NK-92 treated with Interleukin-12 subunit alpha and Interleukin-12 subunit beta, amount 100 ng/mL, for 24 hours (cell line): ENCODE results near the gene MLN.

Experiments
- DNase-seq: peaks from one replicate; lab custom pipeline; 2025; lab: John Stamatoyannopoulos, UW

MLN gene, protein sequence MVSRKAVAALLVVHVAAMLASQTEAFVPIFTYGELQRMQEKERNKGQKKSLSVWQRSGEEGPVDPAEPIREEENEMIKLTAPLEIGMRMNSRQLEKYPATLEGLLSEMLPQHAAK

DNA sequence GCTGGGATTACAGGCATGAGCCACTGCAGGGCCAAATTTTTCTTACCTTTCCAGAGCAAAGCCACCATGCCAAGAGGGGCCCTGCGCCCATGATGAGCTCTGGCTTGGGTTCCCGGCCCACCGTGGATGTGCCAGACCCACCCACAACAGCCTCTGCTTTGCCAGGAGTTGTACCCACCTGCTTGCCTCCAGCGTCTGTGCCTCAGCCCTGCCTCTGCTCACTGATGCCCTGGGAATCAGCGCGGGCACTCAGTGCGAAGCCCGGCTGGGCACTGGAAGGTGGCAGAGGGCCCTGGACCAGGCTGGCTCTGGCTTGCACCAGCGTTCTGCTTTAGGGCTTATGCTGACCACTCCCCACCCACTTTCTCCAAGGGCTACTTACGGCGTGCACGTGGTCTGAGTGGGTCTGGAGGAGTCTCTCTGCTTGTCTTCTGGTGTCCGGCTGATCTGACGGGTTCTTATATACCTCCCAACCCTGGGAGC lies at the start of gene MLN:
Gene MLN, minus strand, starts transcription at position 433 of the 483 bp plus-strand sequence. CDS start 2,840 bp downstream, outside the sequence.
- DNase-seq, result no peak

DNA sequence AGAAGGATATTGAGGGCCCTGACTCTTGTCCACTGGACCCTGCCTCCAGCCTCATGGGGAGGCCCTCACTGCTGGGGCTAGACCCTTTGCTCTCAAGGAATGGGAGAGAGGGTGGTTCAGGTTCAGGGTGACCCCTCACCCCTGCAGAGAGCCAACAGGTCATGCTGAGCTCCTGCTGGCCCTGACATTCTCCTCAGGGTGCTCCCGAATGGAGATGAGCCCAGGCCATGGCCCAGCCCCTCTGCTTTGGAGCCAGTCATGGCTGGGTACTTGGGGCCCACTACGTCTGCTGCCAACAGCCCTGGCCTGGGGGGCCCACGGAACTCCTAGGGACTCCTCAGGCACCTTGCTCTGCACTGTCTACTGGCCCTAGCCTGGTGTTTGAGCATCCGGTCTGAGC lies 49.2 kb upstream of the MLN start:
- DNase-seq, result no peak

DNA sequence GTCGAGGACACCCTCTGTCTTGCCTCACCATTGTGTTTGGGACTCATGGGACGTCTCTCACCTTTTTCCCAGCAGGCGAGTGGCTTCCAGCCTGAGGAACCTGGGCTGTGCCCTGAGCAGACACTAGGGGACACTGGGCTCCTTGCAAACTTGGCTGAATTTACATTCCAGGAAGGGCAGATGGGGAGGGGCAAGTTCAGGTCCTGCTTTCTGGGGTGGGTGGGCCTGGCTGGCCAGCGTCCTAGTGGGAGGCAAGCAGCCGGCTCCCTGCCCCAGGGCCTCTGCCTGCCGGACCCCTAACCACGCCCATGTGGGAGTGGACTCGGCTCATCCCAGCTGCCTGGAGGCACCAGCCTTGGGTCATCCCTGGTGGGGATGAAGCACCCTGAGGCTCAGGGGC lies 48.2 kb upstream of the MLN start:
- no peak for DNase-seq

DNA sequence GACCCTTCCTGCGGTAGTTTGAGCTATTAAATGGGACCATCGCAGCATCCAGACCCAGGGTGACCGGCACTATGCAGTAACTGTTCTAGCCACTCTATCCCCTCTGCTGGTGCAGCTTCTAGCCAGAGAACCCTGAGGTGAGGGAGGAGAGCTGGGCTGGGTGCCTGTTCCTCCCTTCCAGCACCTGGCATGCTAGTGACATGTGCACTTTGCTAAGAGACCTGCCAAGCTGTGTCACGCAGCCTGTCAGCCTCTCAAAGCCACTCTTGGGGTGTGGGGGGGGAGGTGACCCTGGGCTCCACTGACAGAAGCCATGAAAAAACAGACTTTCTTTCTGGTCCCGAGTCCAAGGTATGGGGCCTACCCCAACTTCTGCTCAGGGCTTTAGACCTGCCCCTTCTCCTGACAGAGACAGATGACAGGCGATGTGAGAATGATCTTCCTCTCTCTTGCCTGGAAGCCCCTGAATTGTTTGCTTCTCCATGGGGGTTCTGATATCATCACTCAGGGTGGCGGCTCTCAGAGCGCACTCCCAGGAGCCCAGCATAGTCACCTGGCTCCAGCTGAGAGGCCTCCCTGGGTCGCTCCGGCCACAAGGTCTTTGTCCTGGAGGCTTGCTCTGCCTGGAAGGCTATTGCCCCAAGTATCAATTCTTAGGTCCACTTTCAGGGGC lies 47.2 kb upstream of the MLN start:
- DNase-seq, result no peak

DNA sequence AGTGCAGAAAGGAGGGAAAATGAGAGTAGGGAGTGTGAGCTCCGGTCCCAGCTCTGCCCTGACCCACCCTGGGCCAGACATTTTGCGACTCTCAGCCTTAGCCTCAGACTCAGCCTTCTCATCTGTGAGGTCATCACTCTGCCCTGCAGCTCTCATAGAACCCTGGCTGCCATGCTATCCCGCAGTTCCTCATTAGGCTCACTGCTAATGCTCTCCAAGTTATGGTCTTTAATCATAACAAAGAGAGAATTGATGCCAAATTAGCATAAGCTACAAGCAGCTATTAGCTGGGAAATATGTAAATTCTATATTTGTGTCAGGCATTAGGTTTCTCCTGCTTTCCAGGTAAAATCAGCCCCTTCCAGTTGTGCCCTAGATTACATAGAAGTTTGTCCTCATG lies 46.5 kb upstream of the MLN start:
- DNase-seq, result no peak

DNA sequence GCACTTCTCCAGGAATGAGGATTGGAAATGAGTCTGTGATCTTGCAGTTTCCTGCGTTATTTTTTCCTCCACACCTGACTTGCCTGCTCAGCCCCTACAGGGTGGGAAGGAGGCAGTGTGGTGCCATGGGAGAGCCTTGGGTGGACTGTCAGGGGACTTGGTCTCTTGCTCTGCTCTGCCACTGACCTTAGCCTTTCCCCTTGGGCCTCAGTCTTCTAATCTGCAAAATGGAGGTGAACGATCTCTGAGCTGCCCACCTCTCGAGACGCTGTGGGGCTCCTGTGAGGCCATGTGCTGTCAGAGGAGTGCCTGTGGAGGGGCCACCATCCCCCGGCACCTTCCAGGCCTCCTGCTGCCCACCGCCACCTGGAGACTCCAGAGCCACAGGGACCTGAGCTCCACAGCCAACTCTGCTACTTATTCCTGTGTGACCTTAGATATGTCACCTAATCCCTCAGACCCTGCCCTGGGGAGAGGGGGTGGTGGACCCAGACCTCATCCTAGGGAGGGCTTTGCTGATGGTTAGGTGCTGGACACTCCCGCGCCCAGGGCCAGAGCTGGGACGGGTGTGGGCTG lies 45.8 kb upstream of the MLN start:
- DNase-seq, result no peak

DNA sequence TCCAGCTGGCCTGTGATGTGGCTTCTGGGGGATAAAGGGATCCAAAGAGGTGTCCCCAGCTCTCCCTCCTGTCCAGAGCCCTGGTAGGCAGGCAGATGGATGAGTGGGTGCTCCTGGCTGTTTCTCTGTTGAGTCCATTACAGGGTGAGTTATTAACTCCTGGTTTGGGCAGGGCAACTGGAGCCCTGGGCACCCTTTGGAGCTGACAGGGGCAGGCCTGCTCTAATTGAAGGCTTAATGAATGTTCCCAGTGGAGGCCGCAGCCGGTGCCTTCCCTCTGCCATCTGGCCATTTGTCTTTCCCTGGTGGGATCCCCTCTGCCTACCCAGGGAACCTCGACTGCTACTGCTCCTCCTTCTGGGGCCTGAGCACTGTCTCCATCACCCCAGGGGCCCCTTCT lies 44.7 kb upstream of the MLN start:
- DNase-seq, result no peak

DNA sequence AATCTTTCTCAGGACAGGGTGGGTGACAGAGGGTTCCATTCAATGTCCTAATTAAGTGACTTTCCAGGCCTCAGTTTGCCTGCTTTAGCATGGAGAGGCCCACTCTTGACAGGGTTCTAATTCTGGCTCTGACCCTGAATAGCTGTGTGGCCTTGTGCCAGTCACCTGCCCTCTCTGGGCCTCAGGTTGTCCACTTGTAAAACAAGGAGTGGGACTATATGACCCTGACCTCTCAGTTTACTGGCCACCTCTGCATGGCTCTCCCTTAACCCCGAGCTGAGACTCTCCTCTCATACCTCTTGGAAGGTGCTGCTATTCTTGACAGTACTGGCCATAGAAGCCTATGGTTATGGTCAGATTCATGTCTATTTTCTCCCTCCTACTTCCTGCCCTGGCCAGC lies 44.1 kb upstream of the MLN start:
- no peak for DNase-seq

DNA sequence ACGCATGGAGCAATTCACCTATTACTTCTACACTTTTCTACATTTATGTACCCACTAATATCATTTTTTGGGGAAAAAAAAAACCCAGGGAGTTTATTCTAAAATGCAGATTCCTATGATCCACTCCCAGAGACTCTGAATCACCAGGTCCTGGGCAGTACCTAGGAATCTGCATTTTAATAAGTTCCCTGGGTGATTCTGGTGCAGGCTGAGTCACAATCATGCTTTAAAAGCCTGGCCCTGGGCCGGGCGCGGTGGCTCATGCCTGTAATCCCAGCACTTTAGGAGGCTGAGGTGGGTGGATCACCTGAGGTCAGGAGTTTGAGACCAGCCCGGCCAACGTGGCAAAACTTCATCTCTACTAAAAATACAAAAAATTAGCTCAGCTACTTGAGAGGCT lies 43.3 kb upstream of the MLN start:
- no peak for DNase-seq

DNA sequence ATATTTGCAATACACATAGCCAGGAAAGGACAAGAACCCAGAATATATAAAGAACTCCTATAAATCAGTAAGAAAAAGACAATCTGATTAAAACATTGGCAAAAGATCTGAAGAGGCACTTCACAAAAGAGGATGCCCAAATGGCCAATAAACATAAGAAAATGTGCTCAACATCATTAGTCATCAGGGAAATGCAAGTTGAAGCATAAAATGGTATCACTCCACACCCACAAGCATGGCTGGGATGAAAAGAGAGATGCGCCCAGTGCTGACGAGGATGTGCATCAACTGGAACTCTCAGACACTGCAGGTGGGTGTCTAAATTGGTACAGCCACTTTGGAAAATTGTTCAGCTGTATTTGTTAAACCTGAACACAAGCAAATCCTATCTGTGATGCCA lies 42.4 kb upstream of the MLN start:
- DNase-seq, result no peak

DNA sequence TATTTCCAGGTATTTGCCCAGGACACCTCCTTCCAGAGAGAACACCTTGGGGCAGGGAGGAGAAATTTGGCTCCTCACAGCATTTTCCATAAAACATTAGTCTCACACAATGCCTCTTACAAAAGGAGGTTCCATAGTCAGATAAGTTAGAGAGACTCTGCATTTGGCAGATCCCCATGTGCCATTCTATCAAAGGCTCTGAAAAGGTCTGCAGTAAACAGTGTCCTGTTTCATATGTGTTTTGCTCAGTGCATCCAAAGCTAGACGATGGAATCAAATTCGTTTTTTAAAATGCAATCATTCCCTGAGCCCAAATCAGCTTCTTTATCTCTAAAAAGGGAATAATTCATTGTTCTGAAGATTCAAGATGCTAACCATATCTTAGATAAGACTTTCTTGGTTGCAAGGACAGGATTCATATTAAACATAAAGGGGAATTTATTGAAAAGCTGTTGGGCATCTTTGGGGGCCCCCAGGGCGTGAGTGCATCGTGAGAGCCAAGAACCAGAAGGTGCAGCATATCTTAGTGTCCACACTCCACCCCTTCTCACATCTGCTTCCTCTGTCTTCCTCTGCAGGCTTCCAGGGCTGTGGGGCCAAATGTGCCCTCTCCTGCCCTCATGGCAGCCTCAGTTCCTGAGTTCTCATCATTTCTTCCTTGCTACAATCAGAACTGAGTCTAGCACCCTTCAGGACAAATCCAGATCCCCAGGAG lies 41.4 kb upstream of the MLN start:
- DNase-seq, result no peak

DNA sequence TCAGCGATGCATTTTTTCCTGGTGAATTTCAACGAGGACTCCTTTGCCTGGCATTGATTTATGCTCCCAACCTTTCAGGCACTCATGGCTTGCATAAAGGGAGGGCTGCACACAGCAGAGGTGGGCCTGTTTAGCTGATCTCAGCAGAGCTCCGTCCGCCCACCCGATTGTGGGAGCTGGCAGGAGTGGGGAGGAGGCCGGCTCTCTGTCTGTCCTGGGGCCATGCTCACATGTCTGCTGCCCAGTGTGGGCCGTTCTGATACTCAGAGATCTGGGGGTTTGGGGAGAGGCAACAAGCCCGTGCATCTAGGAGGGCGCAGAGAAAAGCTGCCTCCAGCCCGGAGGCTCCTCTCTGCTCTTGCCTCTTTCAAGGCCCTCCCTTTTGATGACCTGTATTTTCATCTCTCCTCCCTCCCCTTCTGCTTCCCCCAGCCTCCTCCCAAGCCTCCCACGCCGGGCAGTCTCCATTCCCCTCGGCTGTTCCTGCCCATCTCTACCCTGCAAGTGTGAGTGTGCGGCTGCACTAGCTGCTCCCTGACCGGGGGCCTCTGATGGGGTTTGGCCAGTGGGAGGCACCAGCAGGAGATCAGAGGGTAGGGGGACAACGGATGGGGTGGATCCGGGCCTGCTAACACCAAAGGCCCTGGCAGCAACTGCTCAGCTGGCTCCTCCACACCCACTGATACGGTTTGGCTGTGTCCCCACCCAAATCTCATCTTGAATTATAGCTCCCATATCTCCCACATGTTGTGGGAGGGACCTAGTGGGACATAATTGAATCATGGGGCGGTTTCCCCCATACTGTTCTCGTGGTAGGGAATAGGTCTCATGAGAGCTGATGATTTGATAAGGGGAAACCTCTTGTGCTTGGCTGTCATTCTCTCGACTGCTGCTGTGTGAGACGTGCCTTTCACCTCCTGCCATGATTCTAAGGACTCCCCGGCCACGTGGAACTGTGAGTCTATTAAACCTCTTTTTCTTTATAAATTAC lies 39.6 kb upstream of the MLN start:
- DNase-seq, result no peak

DNA sequence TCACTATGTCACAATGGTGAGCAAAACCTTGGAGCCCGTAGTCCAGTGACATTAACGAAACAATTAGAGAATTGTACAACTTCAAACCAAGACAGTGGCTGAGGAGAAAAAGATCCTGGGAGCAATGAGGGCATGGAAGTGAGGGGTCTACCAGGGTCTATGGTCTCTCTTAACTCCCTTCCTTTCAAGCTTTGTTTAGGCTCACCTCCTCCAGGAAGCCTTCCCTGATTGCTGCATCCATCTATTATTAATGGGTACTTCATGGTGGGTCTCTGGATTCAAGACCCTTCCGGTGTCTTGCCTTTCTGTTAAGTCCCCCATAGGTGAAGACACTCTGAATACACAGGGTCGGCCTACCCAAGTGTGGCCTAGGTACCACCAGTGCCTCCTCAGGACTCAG lies 38.1 kb upstream of the MLN start:
- no peak for DNase-seq

DNA sequence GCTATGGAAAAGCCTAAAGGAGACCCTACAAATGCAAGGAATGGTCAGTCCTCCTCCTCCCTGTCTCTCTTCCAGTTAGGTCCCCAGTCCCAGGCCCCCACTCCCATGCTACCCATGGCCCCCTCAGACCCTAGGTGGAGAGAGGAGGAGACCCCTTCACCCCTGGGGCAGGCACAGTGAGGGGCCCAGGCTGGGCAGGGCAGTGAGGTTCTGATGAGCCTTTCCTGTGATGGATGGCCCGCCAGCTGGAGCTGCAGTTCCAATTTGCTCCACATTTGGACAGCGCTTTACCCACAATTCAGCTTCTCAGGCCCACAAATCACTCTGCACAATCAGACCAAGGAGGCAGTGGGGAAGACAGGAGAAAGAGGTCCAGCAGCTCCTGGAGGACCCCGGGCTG lies 37.3 kb upstream of the MLN start:
- no peak for DNase-seq

DNA sequence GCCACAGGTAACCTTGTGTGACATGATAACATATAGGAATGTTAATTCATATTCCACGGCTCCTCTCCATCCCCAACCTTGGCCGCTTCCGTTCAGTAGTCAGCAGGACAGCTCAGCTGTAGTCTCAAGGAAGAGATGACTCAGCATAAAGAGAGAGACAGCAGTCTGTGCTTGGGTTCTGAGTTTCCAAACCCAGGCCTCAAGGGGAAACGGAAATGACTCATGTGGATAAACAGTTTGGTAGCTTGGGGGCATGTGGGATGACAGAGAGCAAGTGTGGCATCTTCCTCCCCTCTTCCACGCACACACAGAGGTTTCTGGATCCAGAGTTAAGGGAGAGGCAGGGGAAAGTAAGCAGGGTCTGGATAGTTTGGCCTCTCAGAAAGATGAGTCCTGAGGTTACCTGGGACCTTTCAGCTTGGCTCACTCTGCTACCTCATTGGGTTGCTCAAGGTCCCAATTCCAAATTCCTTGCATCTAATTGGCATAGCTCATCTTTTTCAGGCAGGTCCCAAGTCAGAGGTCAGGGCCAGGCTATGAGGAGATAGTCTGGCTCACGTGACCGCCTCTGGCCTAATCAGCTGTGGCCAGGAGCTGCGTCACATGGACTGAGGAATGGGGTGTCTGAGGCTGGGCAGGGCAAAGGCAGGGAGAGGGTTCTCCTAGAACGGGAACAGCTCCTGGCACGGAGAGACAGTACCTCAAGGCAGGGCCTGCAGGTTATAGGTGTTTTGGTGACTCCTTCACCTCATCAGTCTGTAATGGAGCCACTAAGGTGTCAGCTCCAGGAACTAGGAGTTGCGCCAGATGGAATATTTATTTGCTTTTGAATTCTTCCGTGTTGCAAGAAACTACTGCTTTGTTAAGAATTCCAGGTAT lies 36.5 kb upstream of the MLN start:
- peak; percentile 65 for DNase-seq

DNA sequence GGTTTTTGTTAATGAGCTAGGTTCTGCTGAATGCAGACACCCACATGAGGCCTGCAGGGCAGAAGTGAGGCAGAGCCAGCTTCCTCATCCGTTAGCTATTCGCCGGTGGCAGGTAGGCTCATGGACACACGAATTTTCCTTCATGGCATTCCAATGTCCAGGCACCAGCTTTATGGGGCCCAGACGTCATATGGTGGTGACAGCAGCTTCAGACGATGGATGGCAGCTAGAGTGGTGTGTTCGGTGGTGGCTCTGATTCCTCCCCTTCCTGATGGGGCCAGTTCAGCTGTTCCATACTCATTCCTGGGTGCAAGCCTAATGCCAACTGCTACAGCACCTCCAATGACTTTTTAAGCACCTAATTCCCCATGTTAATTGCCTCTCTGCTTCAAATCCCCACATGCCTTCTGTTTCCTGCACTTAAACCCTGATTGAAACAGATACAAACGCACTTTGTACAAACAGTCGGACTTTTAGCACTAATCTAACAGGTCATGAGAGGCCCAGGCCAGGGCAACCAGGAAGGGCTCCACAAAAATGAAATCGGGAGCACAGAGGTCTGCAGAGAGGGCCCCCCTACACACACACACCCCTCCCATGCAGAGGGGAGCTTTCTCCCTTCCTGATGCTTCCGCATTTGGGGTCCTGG lies 35.7 kb upstream of the MLN start:
- DNase-seq, result no peak

DNA sequence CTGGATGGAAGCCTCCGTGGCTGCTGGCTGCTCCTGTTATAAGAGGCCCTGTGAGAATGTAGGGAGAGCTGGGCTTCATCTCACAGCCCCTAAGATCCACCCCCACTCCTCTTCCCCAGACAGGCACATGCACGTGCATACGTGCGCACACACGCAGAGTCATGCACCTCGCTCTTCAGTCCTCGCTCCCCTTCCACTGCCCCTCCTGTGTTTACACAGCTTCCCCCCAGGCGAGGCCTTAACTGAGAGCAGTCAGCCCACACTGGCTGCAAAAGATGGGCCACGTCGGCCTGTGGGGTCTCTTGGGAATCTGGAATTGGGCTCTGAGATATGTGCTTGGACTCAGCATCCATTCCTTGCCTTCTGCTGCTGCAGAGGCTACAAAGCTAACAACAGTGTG lies 35.2 kb upstream of the MLN start:
- no peak for DNase-seq

DNA sequence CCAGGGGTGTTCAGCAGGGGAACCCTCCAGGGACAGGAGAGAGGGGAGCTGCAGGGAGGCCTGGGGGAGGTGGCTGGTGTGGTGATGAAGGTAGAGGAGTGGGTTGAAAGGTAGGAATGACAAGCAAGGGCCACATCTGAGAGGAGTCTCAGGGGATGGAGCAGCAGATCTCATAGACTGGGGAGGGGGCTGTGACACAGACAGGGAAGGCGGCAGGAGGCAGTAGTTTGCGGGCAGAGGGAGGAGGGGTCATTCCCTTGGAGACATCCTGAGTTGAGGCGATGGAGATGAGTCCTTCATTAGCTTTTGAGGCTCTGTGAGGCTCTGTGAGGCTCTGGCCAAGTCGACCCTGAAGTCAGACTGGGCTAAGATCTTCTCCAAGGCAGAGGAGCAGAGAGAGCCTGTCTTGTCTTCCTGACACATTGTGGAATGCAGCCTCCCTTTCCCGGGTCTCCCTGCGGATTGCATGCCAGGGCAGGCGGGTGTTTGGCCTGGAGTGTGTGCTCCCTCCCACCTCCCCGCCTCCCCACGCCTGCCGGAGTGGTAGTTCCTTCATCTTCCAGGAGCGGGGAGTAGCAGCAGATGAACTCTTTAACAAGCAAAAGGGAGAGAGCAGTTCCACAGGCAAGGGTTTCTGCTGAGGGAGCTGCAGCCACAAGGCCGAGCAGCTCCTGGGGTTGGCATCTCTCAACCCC lies 34.3 kb upstream of the MLN start:
- no peak for DNase-seq

DNA sequence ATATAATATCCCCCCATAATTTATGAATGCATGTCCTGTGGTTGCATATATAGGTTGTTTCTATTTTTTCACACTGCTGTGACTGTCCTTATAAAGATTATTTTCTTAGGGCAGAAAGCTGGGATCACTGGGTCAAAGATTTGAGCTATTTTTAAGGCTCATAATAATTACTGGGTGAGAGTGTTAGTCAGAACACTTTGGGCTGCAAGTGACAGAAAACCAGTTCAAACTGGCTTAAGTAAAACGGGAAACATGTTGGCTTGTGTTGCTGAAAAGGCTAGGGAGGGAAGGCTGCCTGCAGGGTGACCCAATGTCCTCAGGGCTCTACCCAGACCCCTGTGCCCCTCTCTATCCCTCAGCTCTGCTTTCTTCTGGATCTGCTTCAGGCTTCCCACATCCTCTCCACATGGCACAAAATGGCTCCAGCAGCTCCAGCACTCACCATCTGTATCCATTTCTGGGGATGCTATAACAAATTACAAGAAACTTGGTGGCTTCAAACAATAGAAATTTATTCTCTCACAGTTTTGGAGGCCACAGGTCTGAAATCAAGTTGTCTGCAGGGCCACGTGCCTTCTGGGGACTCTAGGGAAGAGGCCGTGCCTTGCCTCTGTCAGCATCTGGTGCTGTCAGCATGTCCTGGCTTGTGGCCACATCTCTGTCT lies 33.1 kb upstream of the MLN start:
- DNase-seq, result no peak
